Measurements from ENCODE around the gene KCNJ16. TPM values are rescaled to one million over a fixed set of nuclear protein-coding genes. Genes with fewer than 3 reads are reported as not detected.

The KCNJ16 gene
- total and polyA plus RNA-seq, 2 of the 13 experiments (the other 11 are each of a cell fraction or from before 2014, with no cell fraction given): not detected

- Histone ChIP-seq H3K27ac (ENCODE audit: extremely low read length, insufficient read depth, low read length) (no peak overlapping the region), H3K79me2 (ENCODE audit: insufficient read depth, low read length) (no peaks in the 10 kb centered on the region), H3K4me1 (ENCODE audit: insufficient read depth, low read length) (no peaks in the 10 kb centered on the region), H3K9me3 (ENCODE audit: low read length) (peaks cover 73% of the 10 kb centered on the region), H3K4me2 (ENCODE audit: low read depth, low read length) (no peak overlapping the region), H3K36me3 (replicated peaks in 1 of 2; ENCODE audit: control insufficient read depth in 1 of 2, insufficient read depth in 2 of 2, low read length in 2 of 2) (no peaks in the 10 kb centered on the region), H4K20me1 (ENCODE audit: insufficient read depth, low read length) (no peaks in the 10 kb centered on the region), H3K9ac (ENCODE audit: insufficient read depth, low read depth, low read length) (no peak overlapping the region), H3K27me3 (ENCODE audit: control insufficient read depth in 1 of 2, insufficient read depth in 2 of 2, low read length in 2 of 2) (no peaks in the 10 kb centered on the region), H3K4me3 (replicated peaks in 1 of 3; ENCODE audit: insufficient read depth in 1 of 3, low read depth in 2 of 3, low read length in 3 of 3) (no peak overlapping the region), H2AFZ (ENCODE audit: low read length) (no peak overlapping the region)
- TF ChIP-seq PAWR (CRISPR knock-in tag; IDR thresholded peaks at IDR 0.05; ENCODE audit: borderline replicate concordance) (no peak), ZNF556 (CRISPR knock-in tag; IDR thresholded peaks at IDR 0.05; ENCODE audit: borderline replicate concordance) (no peak), TCF12 (IDR thresholded peaks at IDR 0.05) (no peak), TCF12 (CRISPR knock-in tag; IDR thresholded peaks at IDR 0.05) (no peak)
- 4% methylated on average over 2 of the region's 2 CpGs for WGBS (ENCODE audit: low lambda C conversion rate)
- FAIRE-seq (no peak), DNase-seq (ENCODE audit: low spot score) (no peak), ATAC-seq (no peak)
- ChIA-PET POLR2A (no interaction called here), CTCF (ENCODE audit: low intra/inter-chr PET ratio, low total read pairs) (no interaction called here)
- intact Hi-C loops (cut with micrococcal nuclease; ENCODE audit: unreplicated experiment): no loop called here
- no TSS peak for BruUV-seq (replicated peaks)
- in situ Hi-C loops (cut with HindIII; ENCODE audit: extremely low pct_ligation_motif_present, low pct_unique_long_range_greater_than_20kb): no loop called here
Observed at GRCh38 chr17:70086516-70086915, 11.5 kb downstream of the KCNJ16 start.

- FAIRE-seq: no peak
- Histone ChIP-seq H3K4me1 (ENCODE audit: insufficient read depth, low read length) (no peaks in the 10 kb centered on the region), H3K27me3 (ENCODE audit: control insufficient read depth in 1 of 2, insufficient read depth in 2 of 2, low read length in 2 of 2) (no peaks in the 10 kb centered on the region), H3K79me2 (ENCODE audit: insufficient read depth, low read length) (no peaks in the 10 kb centered on the region), H3K9me3 (ENCODE audit: low read length) (peaks cover 69% of the 10 kb centered on the region), H3K36me3 (replicated peaks in 1 of 2; ENCODE audit: control insufficient read depth in 1 of 2, insufficient read depth in 2 of 2, low read length in 2 of 2) (no peaks in the 10 kb centered on the region), H4K20me1 (ENCODE audit: insufficient read depth, low read length) (no peaks in the 10 kb centered on the region), H3K4me3 (replicated peaks in 1 of 3; ENCODE audit: insufficient read depth in 1 of 3, low read depth in 2 of 3, low read length in 3 of 3) (no peak overlapping the region), H3K27ac (ENCODE audit: extremely low read length, insufficient read depth, low read length) (no peak overlapping the region), H3K9ac (ENCODE audit: insufficient read depth, low read depth, low read length) (no peak overlapping the region), H3K4me2 (ENCODE audit: low read depth, low read length) (no peak overlapping the region), H2AFZ (ENCODE audit: low read length) (no peak overlapping the region)
- in situ Hi-C loops (cut with HindIII; ENCODE audit: extremely low pct_ligation_motif_present, low pct_unique_long_range_greater_than_20kb): no loop called here
- WGBS (ENCODE audit: low lambda C conversion rate): 8% methylated on average over 5 of the region's 5 CpGs
- ATAC-seq: no peak
- POLR2A ChIA-PET: no interaction called here
- CTCF ChIA-PET (ENCODE audit: low intra/inter-chr PET ratio, low total read pairs): no interaction called here
- intact Hi-C loops (cut with micrococcal nuclease; ENCODE audit: unreplicated experiment): no loop called here
- DNase-seq (ENCODE audit: low spot score): no peak
- no TSS peak for BruUV-seq (replicated peaks)
- no peak for TF ChIP-seq ZNF501 (CRISPR knock-in tag; IDR thresholded peaks at IDR 0.05)
- no peak for TF ChIP-seq ZBTB14 (CRISPR knock-in tag; IDR thresholded peaks at IDR 0.05)
- TF ChIP-seq EHMT2 (IDR thresholded peaks at IDR 0.05; ENCODE audit: borderline replicate concordance, low read depth, low read length): no peak
- no peak for TF ChIP-seq KLF12 (CRISPR knock-in tag; IDR thresholded peaks at IDR 0.05; ENCODE audit: borderline replicate concordance)
- TF ChIP-seq NFIB (CRISPR knock-in tag; IDR thresholded peaks at IDR 0.05; ENCODE audit: borderline replicate concordance): no peak
- no peak for TF ChIP-seq PRDM10 (CRISPR knock-in tag; IDR thresholded peaks at IDR 0.05; ENCODE audit: low read depth)
- TF ChIP-seq ZNF816 (CRISPR knock-in tag; IDR thresholded peaks at IDR 0.05; ENCODE audit: borderline replicate concordance): no peak
- TF ChIP-seq KAT7 (CRISPR knock-in tag; IDR thresholded peaks at IDR 0.05; ENCODE audit: borderline replicate concordance): no peak
- no peak for TF ChIP-seq ZKSCAN8 (CRISPR knock-in tag; IDR thresholded peaks at IDR 0.05; ENCODE audit: borderline replicate concordance)
- no peak for TF ChIP-seq REL (CRISPR knock-in tag; conservative IDR thresholded peaks at IDR 0.05)
- no peak for TF ChIP-seq MLLT10 (CRISPR knock-in tag; IDR thresholded peaks at IDR 0.05)
Observed at GRCh38 chr17:70089513-70090148, 14.6 kb downstream of the KCNJ16 start.

All from HepG2 (cell line).